Spleen (tissue), 11 donors: Measurements from ENCODE around the gene TAGLN2. TPM values are rescaled to one million over a fixed set of nuclear protein-coding genes. Genes with fewer than 3 reads are reported as not detected.

Source experiments
- DNase-seq: peaks from one replicate; pipeline ENCODE4 v3.0.0-alpha.2; 2020
- H3K27ac ChIP-seq, 8 donors: fragments of 200-600 bp; sonication (generic) in 7 of 8; 1 replicate in 4 of 8; 2 replicates in 4 of 8; pipeline versions ENCODE4 v1.5.0 to v1.8.0; 2016 to 2021; ENCODE audit warnings: inconsistent platforms in 4 of 8, mild to moderate bottlenecking in 4 of 8, moderate library complexity in 1 of 8
- H3K27me3 ChIP-seq, 7 donors: fragments of 200-600 bp; sonication (generic) in 6 of 7; replicated peaks in 1 of 7; 1 replicate in 4 of 7; 2 replicates in 3 of 7; pipeline versions ENCODE4 v1.5.0 to v1.8.0; 2016 to 2021; ENCODE audit warnings: inconsistent platforms in 3 of 7, mild to moderate bottlenecking in 1 of 7
- H3K36me3 ChIP-seq, 6 donors: fragments of 200-600 bp; sonication (generic) in 5 of 6; 1 replicate in 4 of 6; 2 replicates in 2 of 6; pipeline versions ENCODE4 v1.5.0 to v1.8.0; 2016 to 2021; ENCODE audit warnings: inconsistent platforms in 2 of 6
- H3K4me1 ChIP-seq, 6 donors: fragments of 200-600 bp; sonication (generic) in 5 of 6; 1 replicate in 3 of 6; 2 replicates in 3 of 6; pipeline versions ENCODE4 v1.5.0 to v1.8.0; 2016 to 2021; ENCODE audit warnings: inconsistent platforms in 3 of 6
- H3K4me3 ChIP-seq, 8 donors: fragments of 200-600 bp; sonication (generic) in 7 of 8; 1 replicate in 4 of 8; 2 replicates in 4 of 8; pipeline versions ENCODE4 v1.5.0 to v1.8.0; 2016 to 2021; ENCODE audit warnings: inconsistent platforms in 4 of 8, mild to moderate bottlenecking in 4 of 8, moderate library complexity in 2 of 8
- H3K9me3 ChIP-seq, 8 donors: fragments of 200-600 bp; sonication (generic) in 7 of 8; 1 replicate in 4 of 8; 2 replicates in 4 of 8; pipeline versions ENCODE4 v1.5.0 to v1.8.0; 2016 to 2021; ENCODE audit warnings: inconsistent platforms in 4 of 8
- POLR2A ChIP-seq, 3 donors: fragments of 450-650 bp; IDR thresholded peaks; one replicate each; pipeline ENCODE4 v1.5.1; 2017; ENCODE audit warnings: antibody characterized with exemption in 3 of 3, mild to moderate bottlenecking in 1 of 3
- POLR2AphosphoS5 ChIP-seq, 3 donors: sonication (generic); formaldehyde crosslinking; IDR thresholded peaks; one replicate each; pipeline ENCODE4 v1.5.1; 2017; ENCODE audit warnings: antibody characterized with exemption in 3 of 3
- WGBS, 5 donors: extraction: QIAGEN DNeasy Blood & Tissue Kit in 3 of 5; methylation state at CpG; one replicate each; pipeline versions ENCODE4 v1.1.5 to v1.1.7; 2013 to 2018; 5-methylcytosine and 5-hydroxymethylcytosine counted together
- intact Hi-C: fragments of 100-400 bp; cut with DNase I; formaldehyde crosslinking; loops from one replicate; pipeline ENCODE4 v1.15.0; 2023; ENCODE audit warnings: low total_unique reads
- polyA plus RNA-seq, 3 donors: library from polyadenylated mRNA; stranded (reverse); fragments of 200-250 nt; gene quantifications; one replicate each; pipeline ENCODE4 v1.2.1, GENCODE V29; 2013
- total RNA-seq, 7 donors: library from RNA; depleted of rRNA in 3 of 7; stranded (reverse); fragments of >200 nt in 3 of 7; fragmentation: NEBNext Ultra II Directional in 4 of 7; extraction: Animal tissue kit (Norgen Biotek cat#: 25700) in 4 of 7; gene quantifications; one replicate each; pipeline versions ENCODE4 v1.1.0 to v1.2.1, GENCODE V29; 2016 to 2021
- TF ChIP-seq, protein P1 (sequence below), 11 experiments: fragments of 200-600 bp in 7 of 11; fragments of 450-650 bp in 4 of 11; sonication (generic) in 4 of 11; IDR thresholded peaks in 8 of 11; conservative IDR thresholded peaks in 3 of 11; 1 replicate in 7 of 11; 2 replicates in 4 of 11; pipeline versions ENCODE4 v1.4.0 to v1.8.0; 2016 to 2021; ENCODE audit warnings: antibody characterized with exemption in 11 of 11, inconsistent platforms in 4 of 11, mild to moderate bottlenecking in 1 of 11
- donor health status: healthy with polysubstance abuse.
- donor health status: DM: no; HTN: no; CAD: no; lungs with moderate emphysema.
- donor health status: DM: no; HTN: no; CAD: no.
- donor health status: Bipolar disorder and iron deficiency.
- donor health status: healthy.
- donor health status: DM: no; HTN: no; CAD: no.
- donor health status: DM: yes; HTN: yes; CAD: no.

Gene TAGLN2
- total and polyA plus RNA-seq, 10 donors: 341 to 525 (median 411) TPM

DNA sequence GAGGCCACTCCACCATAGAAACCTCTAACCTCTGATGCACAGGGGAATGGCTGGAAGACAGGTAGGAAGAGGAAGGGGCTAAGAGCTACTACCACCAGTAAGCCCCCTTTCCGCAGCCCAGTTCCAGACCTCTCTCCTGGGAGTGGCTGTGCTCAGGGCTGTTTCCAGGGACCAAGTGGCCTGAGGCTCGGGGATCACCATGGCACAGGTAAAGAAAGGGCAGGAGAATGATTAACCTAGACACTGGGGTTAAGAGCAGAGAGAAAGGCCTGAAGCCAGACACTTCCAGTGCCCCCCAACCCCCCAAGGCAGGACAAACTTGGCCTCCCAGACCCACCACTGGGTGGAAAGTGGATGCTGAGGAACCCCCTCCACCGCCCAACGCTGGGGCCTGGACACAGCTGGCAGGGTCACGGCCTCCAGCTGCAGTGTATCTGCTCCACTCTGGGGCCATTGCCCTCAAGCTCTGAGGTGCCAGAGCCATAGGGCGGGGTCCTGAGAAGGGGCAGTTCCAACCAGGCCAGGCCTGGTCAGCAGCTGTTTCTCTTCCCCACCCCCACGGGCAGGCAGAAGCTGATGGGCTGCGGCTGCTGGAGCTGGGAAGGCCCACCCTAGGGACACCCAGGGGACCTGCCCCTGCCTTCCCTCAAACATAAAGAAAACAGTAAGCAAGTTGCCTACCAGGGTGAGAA, 2.6 kb downstream of the TAGLN2 start:
- Histone ChIP-seq H3K4me1 (peaks cover 40 to 90% (median 63%) of the 10 kb centered on the region in 6 donors), H3K4me3 (peak overlapping the region; percentile 76 to 100 (median 94)), H3K9me3 (no peaks in the 10 kb centered on the region), H3K27ac (peak overlapping the region; percentile 85 to 97 (median 95)), H3K27me3 (no peaks in the 10 kb centered on the region), H3K36me3 (peaks cover 7 to 36% (median 31%) of the 10 kb centered on the region in 6 donors)
- WGBS, 5 donors: 15 to 67% (median 31%) methylated on average over 3 to 8 of the region's 8 CpGs
- intact Hi-C loops: no loop called here
- TF ChIP-seq POLR2AphosphoS5 (IDR thresholded peaks at IDR 0.05) (peak in 2 of 3 donors; percentile 45 to 76), POLR2A (IDR thresholded peaks at IDR 0.05) (no peak)
- TF ChIP-seq, protein P1, sequence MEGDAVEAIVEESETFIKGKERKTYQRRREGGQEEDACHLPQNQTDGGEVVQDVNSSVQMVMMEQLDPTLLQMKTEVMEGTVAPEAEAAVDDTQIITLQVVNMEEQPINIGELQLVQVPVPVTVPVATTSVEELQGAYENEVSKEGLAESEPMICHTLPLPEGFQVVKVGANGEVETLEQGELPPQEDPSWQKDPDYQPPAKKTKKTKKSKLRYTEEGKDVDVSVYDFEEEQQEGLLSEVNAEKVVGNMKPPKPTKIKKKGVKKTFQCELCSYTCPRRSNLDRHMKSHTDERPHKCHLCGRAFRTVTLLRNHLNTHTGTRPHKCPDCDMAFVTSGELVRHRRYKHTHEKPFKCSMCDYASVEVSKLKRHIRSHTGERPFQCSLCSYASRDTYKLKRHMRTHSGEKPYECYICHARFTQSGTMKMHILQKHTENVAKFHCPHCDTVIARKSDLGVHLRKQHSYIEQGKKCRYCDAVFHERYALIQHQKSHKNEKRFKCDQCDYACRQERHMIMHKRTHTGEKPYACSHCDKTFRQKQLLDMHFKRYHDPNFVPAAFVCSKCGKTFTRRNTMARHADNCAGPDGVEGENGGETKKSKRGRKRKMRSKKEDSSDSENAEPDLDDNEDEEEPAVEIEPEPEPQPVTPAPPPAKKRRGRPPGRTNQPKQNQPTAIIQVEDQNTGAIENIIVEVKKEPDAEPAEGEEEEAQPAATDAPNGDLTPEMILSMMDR (IDR thresholded peaks at IDR 0.05 in 8 of 11, conservative IDR thresholded peaks at IDR 0.05 in 3 of 11): no peak
- peak; percentile 89 for DNase-seq

DNA sequence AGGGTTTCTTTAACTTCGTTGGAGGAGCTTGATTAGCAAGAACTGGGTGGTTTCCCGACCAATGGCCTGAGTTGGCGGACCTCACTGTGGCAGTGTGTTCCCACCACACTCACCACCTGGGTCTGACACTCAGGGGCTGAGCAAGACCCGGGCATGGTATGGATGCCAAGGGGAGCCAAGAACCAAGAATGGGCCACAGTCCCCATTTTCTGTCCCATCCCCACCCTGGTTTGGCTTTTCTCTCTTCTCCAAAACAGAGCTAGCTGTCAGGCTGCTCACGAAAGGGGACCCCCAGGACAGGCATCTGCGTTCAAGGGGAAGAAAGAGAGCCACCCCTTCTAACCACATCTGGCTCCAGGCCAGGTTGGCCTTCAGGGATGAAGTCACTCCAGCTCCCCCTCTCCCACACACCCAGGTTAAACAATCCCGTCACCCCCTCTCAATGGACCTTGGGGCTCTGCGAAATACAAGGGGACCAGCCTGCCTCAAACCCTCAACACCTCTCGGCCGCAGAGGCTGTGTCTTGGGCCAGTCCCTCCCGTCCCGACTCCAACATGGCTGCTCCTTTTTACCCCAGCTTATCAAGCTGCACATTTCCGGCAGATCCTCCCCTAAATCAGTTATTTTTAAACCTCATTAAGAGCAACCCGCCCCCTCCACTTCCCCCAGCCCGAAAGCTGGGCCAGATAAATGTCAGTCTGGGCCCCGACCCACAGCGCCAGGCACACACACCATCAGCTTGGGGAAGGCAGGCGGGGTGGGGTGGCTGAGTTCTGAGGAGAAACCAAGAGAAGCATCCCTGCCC, 3.4 kb downstream of the TAGLN2 start:
- Histone ChIP-seq H3K36me3 (peaks cover 7 to 44% (median 37%) of the 10 kb centered on the region in 6 donors), H3K27me3 (no peaks in the 10 kb centered on the region), H3K4me3 (peak overlapping the region; percentile 76 to 100 (median 94)), H3K9me3 (no peaks in the 10 kb centered on the region), H3K4me1 (peaks cover 40 to 97% (median 67%) of the 10 kb centered on the region in 6 donors), H3K27ac (peak overlapping the region; percentile 85 to 97 (median 95))
- intact Hi-C loops: no loop called here
- TF ChIP-seq, protein P1 (IDR thresholded peaks at IDR 0.05 in 8 of 11, conservative IDR thresholded peaks at IDR 0.05 in 3 of 11): no peak
- TF ChIP-seq POLR2A (IDR thresholded peaks at IDR 0.05) (peak in 1 of 3 donors; percentile 36), POLR2AphosphoS5 (IDR thresholded peaks at IDR 0.05) (peak in 2 of 3 donors; percentile 42 to 73)
- whole genome bisulfite sequencing, 5 donors: 8 to 29% (median 18%) methylated on average over 18 of the region's 18 CpGs
- DNase-seq: peak; percentile 82

DNA sequence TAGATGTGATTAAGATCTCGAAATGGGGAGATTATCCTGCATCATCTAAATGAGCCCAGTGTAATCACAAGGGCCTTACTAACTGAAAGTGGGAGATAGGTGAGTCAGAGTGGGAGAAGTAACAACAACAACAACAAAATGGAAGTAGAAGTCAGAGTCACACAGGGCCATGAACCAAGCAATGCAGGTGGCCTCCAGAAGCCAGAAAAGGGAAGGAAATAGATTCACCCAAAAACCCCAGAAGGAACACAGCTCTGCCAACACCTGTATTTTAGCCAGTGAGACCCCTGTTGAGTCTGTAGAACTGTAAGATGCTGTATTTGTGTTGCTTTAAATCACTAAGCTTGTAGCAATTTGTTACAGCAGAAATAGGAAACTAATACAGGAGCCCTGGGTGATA, 4.1 kb downstream of the TAGLN2 start:
- TF ChIP-seq POLR2AphosphoS5 (IDR thresholded peaks at IDR 0.05) (peak in 1 of 3 donors; percentile 38), POLR2A (IDR thresholded peaks at IDR 0.05) (no peak)
- H3K4me3 ChIP-seq: peak overlapping the region in 7 of 8 donors; percentile 76 to 100 (median 95)
- peak overlapping the region; percentile 85 to 97 (median 95) for H3K27ac ChIP-seq
- 25 to 49% (median 38%) methylated on average over 1 of the region's 1 CpG for WGBS, 5 donors
- intact Hi-C loops: no loop called here
- no peaks in the 10 kb centered on the region for H3K27me3 ChIP-seq
- H3K36me3 ChIP-seq: peaks cover 7 to 50% (median 40%) of the 10 kb centered on the region in 6 donors
- no peaks in the 10 kb centered on the region for H3K9me3 ChIP-seq
- DNase-seq: peak; percentile 11
- H3K4me1 ChIP-seq: peaks cover 38 to 98% (median 64%) of the 10 kb centered on the region in 6 donors

- TF ChIP-seq, protein P1 (IDR thresholded peaks at IDR 0.05 in 8 of 11, conservative IDR thresholded peaks at IDR 0.05 in 3 of 11): no peak
- TF ChIP-seq POLR2A (IDR thresholded peaks at IDR 0.05) (no peak), POLR2AphosphoS5 (IDR thresholded peaks at IDR 0.05) (no peak)
- peak overlapping the region; percentile 85 to 97 (median 95) for H3K27ac ChIP-seq
- H3K4me1 ChIP-seq: peaks cover 32 to 98% (median 61%) of the 10 kb centered on the region in 6 donors
- 59 to 86% (median 76%) methylated on average over 1 of the region's 1 CpG for WGBS, 5 donors
- no peaks in the 10 kb centered on the region for H3K9me3 ChIP-seq
- peak; percentile 5 for DNase-seq
- no peaks in the 10 kb centered on the region for H3K27me3 ChIP-seq
- H3K36me3 ChIP-seq: peaks cover 7 to 56% (median 40%) of the 10 kb centered on the region in 6 donors
- H3K4me3 ChIP-seq: peak overlapping the region in 1 of 8 donors; percentile 76
- intact Hi-C loops: no loop called here
Observed at GRCh38 chr1:159920651-159921050, 4.7 kb downstream of the TAGLN2 start.
